PFSK-1 (cell line): ENCODE results near the gene SLC1A2.

Source experiments
- FOXP2 ChIP-seq: optimal IDR thresholded peaks from 2 replicates; pipeline ENCODE3; 2011; ENCODE audit warnings: borderline replicate concordance, control low read depth, inconsistent platforms; ENCODE audit not compliant: insufficient read depth; ENCODE audit errors: extremely low read length, extremely low read depth
- POLR2AphosphoS5 ChIP-seq: IDR thresholded peaks from 2 replicates; pipeline ENCODE4 v1.6.1; 2012; ENCODE audit warnings: low read depth, mild to moderate bottlenecking, control low read depth, low read length, moderate library complexity
- REST ChIP-seq, 2 experiments: IDR thresholded peaks; 2 replicates each; pipeline versions ENCODE4 v1.6.1 to v1.8.0; 2011 to 2012; ENCODE audit warnings: low read depth in 2 of 2, low read length in 2 of 2, control low read depth in 1 of 2, inconsistent platforms in 1 of 2, mild to moderate bottlenecking in 1 of 2, moderate library complexity in 1 of 2; ENCODE audit not compliant: insufficient read depth in 1 of 2
- SIN3A ChIP-seq: IDR thresholded peaks from 2 replicates; pipeline ENCODE4 v1.6.1; 2012; ENCODE audit warnings: mild to moderate bottlenecking, low read length, moderate library complexity, borderline replicate concordance; ENCODE audit not compliant: insufficient read depth
- TAF1 ChIP-seq: IDR thresholded peaks from 2 replicates; pipeline ENCODE4 v1.6.1; 2012; ENCODE audit warnings: low read length, control low read depth, borderline replicate concordance; ENCODE audit not compliant: insufficient read depth

SLC1A2 gene

GRCh38 chr11:35324981-35325380 lies 94.4 kb downstream of the SLC1A2 start:
- no peak for TF ChIP-seq REST (IDR thresholded peaks at IDR 0.05; ENCODE audit: insufficient read depth in 1 of 2, low read depth in 2 of 2, low read length in 2 of 2)

GRCh38 chr11:35324183-35324886 lies 95.0 kb downstream of the SLC1A2 start:
- TF ChIP-seq POLR2AphosphoS5 (no peak), REST (IDR thresholded peaks at IDR 0.05; ENCODE audit: insufficient read depth in 1 of 2, low read depth in 2 of 2, low read length in 2 of 2) (no peak), TAF1 (no peak), FOXP2 (no peak), SIN3A (no peak)

GRCh38 chr11:35323076-35323868 lies 96.1 kb downstream of the SLC1A2 start:
- no peak for TF ChIP-seq TAF1
- TF ChIP-seq FOXP2: no peak
- no peak for TF ChIP-seq REST (IDR thresholded peaks at IDR 0.05; ENCODE audit: insufficient read depth in 1 of 2, low read depth in 2 of 2, low read length in 2 of 2)
- no peak for TF ChIP-seq SIN3A
- no peak for TF ChIP-seq POLR2AphosphoS5

GRCh38 chr11:35322318-35322979 lies 96.9 kb downstream of the SLC1A2 start:
- TF ChIP-seq POLR2AphosphoS5 (no peak), SIN3A (no peak), TAF1 (no peak), FOXP2 (no peak), REST (IDR thresholded peaks at IDR 0.05; ENCODE audit: insufficient read depth in 1 of 2, low read depth in 2 of 2, low read length in 2 of 2) (no peak)
